Pancreas (tissue), 10 donors: ENCODE measurements around the gene POLA1. TPM values are rescaled to one million over a fixed set of nuclear protein-coding genes. Genes with fewer than 3 reads are reported as not detected.

Source experiments
- ATAC-seq, 4 donors: fragments of 200-7000 bp; cut with Tn5 transposase; one replicate each; pipeline versions ENCODE4 v1.8.0 to v1.9.1; 2020; ENCODE audit warnings: mild to moderate bottlenecking in 4 of 4, moderate library complexity in 4 of 4
- DNase-seq, 6 donors: peaks; one replicate each; pipeline ENCODE4 v3.0.0-alpha.2; 2020
- FAIRE-seq: peaks from 2 replicates; lab custom pipeline; 2012; peaks lifted over from hg19 to GRCh38; lab: Jason Lieb, UNC
- H3K27ac ChIP-seq, 4 donors: fragments of 200-600 bp; sonication (generic); 1 replicate in 3 of 4; 2 replicates in 1 of 4; pipeline versions ENCODE4 v1.5.0 to v1.8.0; 2020
- H3K27me3 ChIP-seq, 4 donors: fragments of 200-600 bp; one replicate each; pipeline ENCODE4 v1.8.0; 2021
- H3K36me3 ChIP-seq, 3 donors: fragments of 200-600 bp; sonication (generic) in 1 of 3; one replicate each; pipeline versions ENCODE4 v1.5.0 to v1.8.0; 2020 to 2021
- H3K4me1 ChIP-seq, 3 donors: fragments of 200-600 bp; one replicate each; pipeline ENCODE4 v1.8.0; 2021
- H3K4me3 ChIP-seq, 4 donors: fragments of 200-600 bp; sonication (generic) in 2 of 4; one replicate each; pipeline versions ENCODE4 v1.5.0 to v1.8.0; 2020 to 2021
- H3K9me3 ChIP-seq, 4 donors: fragments of 200-600 bp; one replicate each; pipeline ENCODE4 v1.8.0; 2021
- CTCF ChIP-seq, 4 donors: fragments of 200-600 bp; sonication (generic) in 3 of 4; IDR thresholded peaks; one replicate each; pipeline versions ENCODE4 v1.5.0 to v1.8.0; 2021; ENCODE audit warnings: antibody characterized with exemption in 4 of 4
- WGBS, 2 donors: extraction: QIAGEN DNeasy Blood & Tissue Kit; methylation state at CpG; one replicate each; pipeline ENCODE4 v1.1.7; 2013; 5-methylcytosine and 5-hydroxymethylcytosine counted together
- intact Hi-C, 3 donors: fragments of 100-400 bp; cut with DNase I; formaldehyde crosslinking; loops; one replicate each; pipeline versions ENCODE4 v1.11.1 to v1.14.2; 2022
- polyA plus RNA-seq, 2 donors: library from polyadenylated mRNA; stranded (reverse); fragments of 200-250 nt; gene quantifications; one replicate each; pipeline ENCODE4 v1.2.3, GENCODE V29; 2013
- total RNA-seq, 6 donors: library from RNA; stranded (reverse); fragmentation: NEBNext Ultra II Directional in 4 of 6; extraction: Animal tissue kit (Norgen Biotek cat#: 25700) in 4 of 6; gene quantifications; one replicate each; pipeline versions ENCODE4 v1.2.1 to v1.2.4, GENCODE V29; 2021 to 2023
- donor health status: healthy with polysubstance abuse.
- donor health status: DM: no; HTN: no; CAD: no; lungs with moderate emphysema.
- donor health status: DM: no; HTN: no; CAD: no.
- donor health status: control.
- donor health status: control.
- donor health status: Bipolar disorder and iron deficiency.
- donor health status: DM: yes; HTN: yes; CAD: no.
- donor health status: DM: no; HTN: no; CAD: no.
- donor health status: DM: no; HTN: no; CAD: no.
- donor health status: DM: yes; HTN: yes; CAD: no.

Gene POLA1
- total and polyA plus RNA-seq, 8 donors: 1.4 to 6.1 (median 4.4) TPM

GRCh38 chrX:24668111-24668510, 25.6 kb upstream of the POLA1 start:
- FAIRE-seq (no peak), DNase-seq (no peak), ATAC-seq (no peak)
- no peak overlapping the region for H3K4me3 ChIP-seq
- no peak for TF ChIP-seq CTCF (IDR thresholded peaks at IDR 0.05)
- H3K36me3 ChIP-seq: no peaks in the 10 kb centered on the region
- 13 to 18% methylated on average over 3 of the region's 3 CpGs for WGBS, 2 donors
- intact Hi-C loops: no loop called here
- no peaks in the 10 kb centered on the region for H3K27me3 ChIP-seq
- peaks cover 0 to under 1% (median 0%) of the 10 kb centered on the region in 3 donors for H3K4me1 ChIP-seq
- H3K9me3 ChIP-seq: no peaks in the 10 kb centered on the region
- H3K27ac ChIP-seq: no peak overlapping the region

- no peak overlapping the region for H3K4me3 ChIP-seq
- peak in 1 of 6 donors; percentile 4 for DNase-seq
- no peaks in the 10 kb centered on the region for H3K9me3 ChIP-seq
- no peak for TF ChIP-seq CTCF (IDR thresholded peaks at IDR 0.05)
- 15 to 28% methylated on average over 11 of the region's 11 CpGs for WGBS, 2 donors
- H3K36me3 ChIP-seq: no peaks in the 10 kb centered on the region
- no peaks in the 10 kb centered on the region for H3K27me3 ChIP-seq
- H3K4me1 ChIP-seq: peaks cover 0 to 5% (median 0%) of the 10 kb centered on the region in 3 donors
- H3K27ac ChIP-seq: peak overlapping the region in 2 of 4 donors; percentile 30 to 65
- ATAC-seq: peak; percentile 57 to 85 (median 76)
- FAIRE-seq: no peak
- intact Hi-C loops: no loop called here
These were observed 21.0 kb upstream of the POLA1 start for GRCh38 chrX:24672701-24673190.

GRCh38 chrX:24673424-24673823, 20.3 kb upstream of the POLA1 start:
- H3K4me1 ChIP-seq: peaks cover 0 to 5% (median 0%) of the 10 kb centered on the region in 3 donors
- H3K9me3 ChIP-seq: no peaks in the 10 kb centered on the region
- no peak overlapping the region for H3K4me3 ChIP-seq
- H3K27me3 ChIP-seq: no peaks in the 10 kb centered on the region
- no peaks in the 10 kb centered on the region for H3K36me3 ChIP-seq
- FAIRE-seq: no peak
- ATAC-seq: peak in 1 of 4 donors; percentile 14
- no peak for DNase-seq
- WGBS, 2 donors: 23 to 26% methylated on average over 2 of the region's 2 CpGs
- intact Hi-C loops: no loop called here
- TF ChIP-seq CTCF (IDR thresholded peaks at IDR 0.05): no peak
- H3K27ac ChIP-seq: no peak overlapping the region

DNA sequence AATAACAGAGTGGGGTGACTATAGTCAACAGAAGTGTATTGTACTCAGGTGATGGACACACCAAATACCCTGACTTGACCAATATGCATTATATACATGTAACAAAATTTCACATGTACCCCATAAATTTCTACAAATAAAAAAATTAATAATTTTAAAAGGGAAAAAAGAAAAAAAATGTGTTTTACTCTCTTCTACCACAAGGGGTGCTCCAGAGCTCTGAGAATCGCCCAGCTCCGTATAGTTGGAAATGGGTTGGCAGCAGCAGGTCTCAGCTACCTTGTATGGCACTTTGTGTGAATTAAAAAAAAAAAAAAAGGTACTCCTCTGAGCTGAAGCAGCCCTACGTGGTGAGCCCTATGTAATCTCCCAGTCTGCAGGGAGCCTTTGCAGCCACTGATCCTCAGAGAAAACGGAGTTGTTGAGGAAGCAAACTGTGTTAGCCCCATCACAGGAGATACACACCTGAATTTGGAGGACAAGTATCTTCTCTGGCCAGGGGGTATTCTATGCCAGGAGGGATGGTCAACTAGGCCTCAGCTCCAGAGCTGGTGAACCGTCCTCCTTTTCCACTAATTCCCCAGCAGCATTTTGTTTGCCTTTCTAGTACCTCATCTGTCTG, 17.2 kb upstream of the POLA1 start:
- TF ChIP-seq CTCF (IDR thresholded peaks at IDR 0.05): peak; percentile 20 to 68 (median 48)
- no peak overlapping the region for H3K4me3 ChIP-seq
- ATAC-seq (peak; percentile 55 to 73 (median 70)), DNase-seq (no peak), FAIRE-seq (peak; percentile 92)
- no peaks in the 10 kb centered on the region for H3K36me3 ChIP-seq
- no peaks in the 10 kb centered on the region for H3K27me3 ChIP-seq
- WGBS, 2 donors: 25 to 33% methylated on average over 5 of the region's 5 CpGs
- no peak overlapping the region for H3K27ac ChIP-seq
- H3K9me3 ChIP-seq: no peaks in the 10 kb centered on the region
- H3K4me1 ChIP-seq: peaks cover 0 to 5% (median 0%) of the 10 kb centered on the region in 3 donors
- intact Hi-C loops: no loop called here
